ENCODE data around the gene ZFYVE28.

DNA sequence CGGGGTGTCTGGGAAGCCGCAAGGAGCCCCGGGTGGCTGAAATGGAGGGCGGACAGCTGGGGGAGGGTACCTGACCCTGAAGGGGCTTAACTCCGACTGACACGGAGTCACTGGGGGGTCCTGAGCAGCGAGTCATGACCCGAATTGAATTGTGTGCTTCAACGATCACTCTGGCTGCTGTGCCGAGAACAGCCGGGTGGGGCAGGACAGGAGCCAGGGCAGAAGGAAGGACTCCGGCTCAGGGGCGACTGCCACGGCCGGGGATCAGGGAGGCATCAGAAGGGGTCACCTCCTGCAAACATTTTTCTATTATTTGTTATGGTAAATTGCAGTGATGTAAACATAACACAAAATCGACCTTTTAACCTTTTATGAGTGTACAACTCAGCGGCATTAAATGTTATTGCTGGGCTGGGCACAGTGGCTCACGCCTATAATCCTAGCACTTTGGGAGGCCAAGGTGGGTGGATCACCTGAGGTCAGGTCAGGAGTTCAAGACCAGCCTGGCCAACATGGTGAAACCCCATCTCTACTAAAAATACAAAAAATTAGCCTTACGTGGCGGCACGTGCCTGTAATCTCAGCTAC lies 21.6 kb downstream of the ZFYVE28 start:
- TF ChIP-seq, protein P1, sequence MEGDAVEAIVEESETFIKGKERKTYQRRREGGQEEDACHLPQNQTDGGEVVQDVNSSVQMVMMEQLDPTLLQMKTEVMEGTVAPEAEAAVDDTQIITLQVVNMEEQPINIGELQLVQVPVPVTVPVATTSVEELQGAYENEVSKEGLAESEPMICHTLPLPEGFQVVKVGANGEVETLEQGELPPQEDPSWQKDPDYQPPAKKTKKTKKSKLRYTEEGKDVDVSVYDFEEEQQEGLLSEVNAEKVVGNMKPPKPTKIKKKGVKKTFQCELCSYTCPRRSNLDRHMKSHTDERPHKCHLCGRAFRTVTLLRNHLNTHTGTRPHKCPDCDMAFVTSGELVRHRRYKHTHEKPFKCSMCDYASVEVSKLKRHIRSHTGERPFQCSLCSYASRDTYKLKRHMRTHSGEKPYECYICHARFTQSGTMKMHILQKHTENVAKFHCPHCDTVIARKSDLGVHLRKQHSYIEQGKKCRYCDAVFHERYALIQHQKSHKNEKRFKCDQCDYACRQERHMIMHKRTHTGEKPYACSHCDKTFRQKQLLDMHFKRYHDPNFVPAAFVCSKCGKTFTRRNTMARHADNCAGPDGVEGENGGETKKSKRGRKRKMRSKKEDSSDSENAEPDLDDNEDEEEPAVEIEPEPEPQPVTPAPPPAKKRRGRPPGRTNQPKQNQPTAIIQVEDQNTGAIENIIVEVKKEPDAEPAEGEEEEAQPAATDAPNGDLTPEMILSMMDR (IDR thresholded peaks at IDR 0.05; ENCODE audit: low read depth, low read length, poor library complexity, severe bottlenecking) = no peak
- no peak for TF ChIP-seq EZH2phosphoT487 (IDR thresholded peaks at IDR 0.05; ENCODE audit: borderline replicate concordance, low read length)
